ENCODE results near the gene DDAH2.

DNA sequence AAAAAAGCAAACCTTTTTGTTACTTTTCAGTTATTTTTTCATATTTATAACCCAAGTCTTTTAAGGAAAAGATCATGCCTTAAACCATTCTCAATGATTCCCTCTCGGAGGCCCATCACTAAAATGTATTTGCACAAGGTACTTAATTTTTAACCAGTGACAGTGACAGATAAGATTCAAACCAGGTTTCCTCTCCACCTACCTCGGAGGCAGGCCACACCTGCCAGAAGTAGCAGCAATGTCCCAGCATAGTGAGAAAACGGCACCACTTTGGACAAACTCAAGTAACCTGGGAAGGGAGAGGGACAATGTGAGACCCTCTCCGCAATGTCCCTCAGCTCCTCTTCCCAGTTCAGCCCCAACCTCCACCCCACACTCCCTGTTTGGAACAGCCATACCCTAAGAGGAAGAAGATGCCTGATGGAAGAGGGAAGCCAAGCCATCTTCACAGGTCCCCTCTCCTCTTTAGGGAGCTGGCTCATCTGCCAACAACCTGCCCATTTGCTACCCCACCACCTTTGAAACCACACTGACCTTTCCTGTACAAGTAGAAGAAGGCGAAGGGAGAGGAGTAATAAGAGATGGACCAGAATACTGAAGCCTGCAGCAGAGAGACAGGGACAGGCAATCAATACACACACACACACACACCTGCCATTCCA is 28.2 kb downstream of the DDAH2 start:
- TF ChIP-seq L3MBTL2 (conservative IDR thresholded peaks at IDR 0.05) (no peak), NFRKB (IDR thresholded peaks at IDR 0.05) (no peak), HDGF (IDR thresholded peaks at IDR 0.05; ENCODE audit: borderline replicate concordance) (no peak), FOXM1 (IDR thresholded peaks at IDR 0.05; ENCODE audit: borderline replicate concordance) (no peak), SUZ12 (IDR thresholded peaks at IDR 0.05) (no peak), SP1 (IDR thresholded peaks at IDR 0.05) (no peak), FOXK2 (IDR thresholded peaks at IDR 0.05) (no peak), FOXA1 (IDR thresholded peaks at IDR 0.05) (no peak), BHLHE40 (IDR thresholded peaks at IDR 0.05; ENCODE audit: borderline replicate concordance) (no peak)
- TF ChIP-seq, protein P1, sequence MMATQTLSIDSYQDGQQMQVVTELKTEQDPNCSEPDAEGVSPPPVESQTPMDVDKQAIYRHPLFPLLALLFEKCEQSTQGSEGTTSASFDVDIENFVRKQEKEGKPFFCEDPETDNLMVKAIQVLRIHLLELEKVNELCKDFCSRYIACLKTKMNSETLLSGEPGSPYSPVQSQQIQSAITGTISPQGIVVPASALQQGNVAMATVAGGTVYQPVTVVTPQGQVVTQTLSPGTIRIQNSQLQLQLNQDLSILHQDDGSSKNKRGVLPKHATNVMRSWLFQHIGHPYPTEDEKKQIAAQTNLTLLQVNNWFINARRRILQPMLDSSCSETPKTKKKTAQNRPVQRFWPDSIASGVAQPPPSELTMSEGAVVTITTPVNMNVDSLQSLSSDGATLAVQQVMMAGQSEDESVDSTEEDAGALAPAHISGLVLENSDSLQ (IDR thresholded peaks at IDR 0.05), result no peak
